ENCODE data around the gene BCO1.
A peak's percentile ranks its signal among the peaks of the same experiment; 100 is the strongest.

BCO1 gene, protein sequence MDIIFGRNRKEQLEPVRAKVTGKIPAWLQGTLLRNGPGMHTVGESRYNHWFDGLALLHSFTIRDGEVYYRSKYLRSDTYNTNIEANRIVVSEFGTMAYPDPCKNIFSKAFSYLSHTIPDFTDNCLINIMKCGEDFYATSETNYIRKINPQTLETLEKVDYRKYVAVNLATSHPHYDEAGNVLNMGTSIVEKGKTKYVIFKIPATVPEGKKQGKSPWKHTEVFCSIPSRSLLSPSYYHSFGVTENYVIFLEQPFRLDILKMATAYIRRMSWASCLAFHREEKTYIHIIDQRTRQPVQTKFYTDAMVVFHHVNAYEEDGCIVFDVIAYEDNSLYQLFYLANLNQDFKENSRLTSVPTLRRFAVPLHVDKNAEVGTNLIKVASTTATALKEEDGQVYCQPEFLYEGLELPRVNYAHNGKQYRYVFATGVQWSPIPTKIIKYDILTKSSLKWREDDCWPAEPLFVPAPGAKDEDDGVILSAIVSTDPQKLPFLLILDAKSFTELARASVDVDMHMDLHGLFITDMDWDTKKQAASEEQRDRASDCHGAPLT

GRCh38 chr16:81238296-81239011, at the start of gene BCO1:
Gene BCO1 (plus strand): TSS chr16:81238689. CDS start chr16:81238909, 220 bp downstream.
- intact Hi-C loops (cut with DNase I; ENCODE audit: low total_unique reads) = no loop called here
- Histone ChIP-seq H3K9me3 (no peaks in the 10 kb centered on the region), H3K27ac (peak within 1 kb of the TSS in 1 of 2 donors; percentile 28), H3K4me1 (no peaks in the 10 kb centered on the region), H3K36me3 (no peaks in the 10 kb centered on the region), H3K4me3 (peak within 1 kb of the TSS; percentile 21 to 38), H3K27me3 (no peaks in the 10 kb centered on the region)
- DNase-seq = no peak
- TF ChIP-seq, protein P1, sequence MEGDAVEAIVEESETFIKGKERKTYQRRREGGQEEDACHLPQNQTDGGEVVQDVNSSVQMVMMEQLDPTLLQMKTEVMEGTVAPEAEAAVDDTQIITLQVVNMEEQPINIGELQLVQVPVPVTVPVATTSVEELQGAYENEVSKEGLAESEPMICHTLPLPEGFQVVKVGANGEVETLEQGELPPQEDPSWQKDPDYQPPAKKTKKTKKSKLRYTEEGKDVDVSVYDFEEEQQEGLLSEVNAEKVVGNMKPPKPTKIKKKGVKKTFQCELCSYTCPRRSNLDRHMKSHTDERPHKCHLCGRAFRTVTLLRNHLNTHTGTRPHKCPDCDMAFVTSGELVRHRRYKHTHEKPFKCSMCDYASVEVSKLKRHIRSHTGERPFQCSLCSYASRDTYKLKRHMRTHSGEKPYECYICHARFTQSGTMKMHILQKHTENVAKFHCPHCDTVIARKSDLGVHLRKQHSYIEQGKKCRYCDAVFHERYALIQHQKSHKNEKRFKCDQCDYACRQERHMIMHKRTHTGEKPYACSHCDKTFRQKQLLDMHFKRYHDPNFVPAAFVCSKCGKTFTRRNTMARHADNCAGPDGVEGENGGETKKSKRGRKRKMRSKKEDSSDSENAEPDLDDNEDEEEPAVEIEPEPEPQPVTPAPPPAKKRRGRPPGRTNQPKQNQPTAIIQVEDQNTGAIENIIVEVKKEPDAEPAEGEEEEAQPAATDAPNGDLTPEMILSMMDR (IDR thresholded peaks at IDR 0.05) = no peak

- Histone ChIP-seq H3K36me3 (no peaks in the 10 kb centered on the region), H3K4me1 (peaks cover 0 to 18% (median 2%) of the 10 kb centered on the region in 4 donors), H3K4me3 (no peak overlapping the region), H3K9me3 (no peaks in the 10 kb centered on the region), H3K27me3 (no peaks in the 10 kb centered on the region), H3K27ac (peak overlapping the region; percentile 47 to 68)
- intact Hi-C loops (cut with DNase I; ENCODE audit: low total_unique reads) = no loop called here
- TF ChIP-seq, protein P1 (IDR thresholded peaks at IDR 0.05) = no peak
- peak; percentile 89 to 97 for DNase-seq
Measured at GRCh38 chr16:81189100-81189664, 49.3 kb upstream of the BCO1 start.

DNA sequence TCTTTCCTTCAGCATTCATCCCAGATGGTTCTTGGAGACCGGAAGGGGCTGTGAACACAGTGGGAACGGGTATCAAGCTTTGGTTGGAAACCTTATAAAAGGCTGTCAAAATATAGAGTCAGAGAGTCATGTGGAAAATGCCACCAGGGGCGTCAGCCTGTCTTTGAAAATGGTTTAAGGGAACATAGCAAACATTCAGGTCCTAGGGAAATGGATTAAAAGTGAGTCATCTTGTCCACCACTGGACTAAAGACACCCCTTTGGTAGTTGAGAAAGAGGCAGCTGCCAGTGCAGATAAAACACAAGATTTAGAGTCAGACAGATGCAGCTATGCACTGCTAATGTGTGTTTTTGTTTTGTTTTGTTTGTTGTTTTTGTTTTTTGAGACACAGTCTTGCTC, 47.8 kb upstream of the BCO1 start:
- intact Hi-C loops (cut with DNase I; ENCODE audit: low total_unique reads) = no loop called here
- DNase-seq = no peak
- H3K27ac ChIP-seq = no peak overlapping the region

GRCh38 chr16:81195885-81196534, 42.5 kb upstream of the BCO1 start:
- no peak overlapping the region for H3K27ac ChIP-seq
- H3K9me3 ChIP-seq = no peaks in the 10 kb centered on the region
- H3K4me1 ChIP-seq = no peaks in the 10 kb centered on the region
- no peak for DNase-seq
- H3K36me3 ChIP-seq = no peaks in the 10 kb centered on the region
- no peak overlapping the region for H3K4me3 ChIP-seq
- intact Hi-C loops (cut with DNase I; ENCODE audit: low total_unique reads) = no loop called here
- peaks cover 0 to 14% of the 10 kb centered on the region in 2 donors for H3K27me3 ChIP-seq
- TF ChIP-seq, protein P1 (IDR thresholded peaks at IDR 0.05) = no peak

More for the DNA sequence above, 47.8 kb upstream of the BCO1 start:
- TF ChIP-seq, protein P1 (IDR thresholded peaks at IDR 0.05) = no peak
- peaks cover 0 to 2% of the 10 kb centered on the region in 2 donors for H3K27me3 ChIP-seq
- H3K36me3 ChIP-seq = no peaks in the 10 kb centered on the region
- no peaks in the 10 kb centered on the region for H3K9me3 ChIP-seq
- no peak overlapping the region for H3K4me3 ChIP-seq
- H3K4me1 ChIP-seq = peaks cover 0 to 18% (median 2%) of the 10 kb centered on the region in 4 donors

DNA sequence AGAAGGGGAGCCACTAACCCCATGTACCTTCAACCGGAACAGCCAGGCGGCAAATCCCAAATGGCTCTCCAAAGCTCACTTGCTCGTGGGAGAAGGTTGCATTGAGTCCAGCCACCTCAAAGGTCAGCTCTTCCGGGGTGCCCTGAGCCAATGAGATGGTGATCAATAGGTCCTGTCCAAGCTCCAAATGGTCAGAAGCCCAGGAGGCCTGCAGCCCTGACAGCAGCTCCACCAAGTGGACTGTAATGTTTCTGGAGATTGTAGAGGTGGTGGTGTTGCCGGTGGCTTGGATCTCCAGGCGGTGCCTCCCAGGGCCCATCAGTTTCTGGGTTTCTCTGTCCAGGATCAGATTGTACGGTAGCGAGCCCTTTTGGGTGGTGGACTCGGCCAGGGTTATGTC, 39.9 kb upstream of the BCO1 start:
- Histone ChIP-seq H3K27ac (no peak overlapping the region), H3K4me3 (no peak overlapping the region), H3K27me3 (peaks cover 0 to 14% of the 10 kb centered on the region in 2 donors), H3K4me1 (no peaks in the 10 kb centered on the region), H3K9me3 (no peaks in the 10 kb centered on the region), H3K36me3 (no peaks in the 10 kb centered on the region)
- DNase-seq = no peak
- TF ChIP-seq, protein P1 (IDR thresholded peaks at IDR 0.05) = no peak
- intact Hi-C loops (cut with DNase I; ENCODE audit: low total_unique reads) = no loop called here
